ENCODE data around the gene SLC16A9.

SLC16A9 gene

DNA sequence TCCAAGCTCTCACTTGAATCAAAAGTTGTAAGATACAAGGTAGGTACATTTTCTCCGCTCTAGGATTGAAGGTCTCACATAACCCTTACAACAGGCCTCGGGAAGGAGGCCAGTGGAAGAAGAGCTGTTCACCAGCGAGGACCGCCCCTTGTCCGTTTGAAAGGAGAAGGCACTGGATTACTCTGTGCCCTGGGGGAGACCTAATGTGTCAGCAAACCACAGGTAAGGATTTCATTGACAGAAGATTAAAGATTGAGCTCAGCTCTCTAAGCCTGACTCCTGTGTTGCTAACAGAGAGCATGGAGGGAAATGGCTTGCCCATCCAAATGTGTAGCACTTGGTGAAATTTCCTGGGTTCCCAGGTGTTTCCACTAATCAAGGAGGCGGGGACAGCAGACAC lies 81.2 kb downstream of the SLC16A9 start:
- no peak for TF ChIP-seq CTCF (IDR thresholded peaks at IDR 0.05; ENCODE audit: borderline replicate concordance, insufficient read depth, low read depth, low read length)
- no peak overlapping the region for H3K4me3 ChIP-seq (ENCODE audit: low read depth, low read length)

GRCh38 chr10:59627366-59628018 lies 82.2 kb downstream of the SLC16A9 start:
- no peak for TF ChIP-seq CTCF (IDR thresholded peaks at IDR 0.05; ENCODE audit: borderline replicate concordance, insufficient read depth, low read depth, low read length)
- H3K4me3 ChIP-seq (ENCODE audit: low read depth, low read length), result no peak overlapping the region

DNA sequence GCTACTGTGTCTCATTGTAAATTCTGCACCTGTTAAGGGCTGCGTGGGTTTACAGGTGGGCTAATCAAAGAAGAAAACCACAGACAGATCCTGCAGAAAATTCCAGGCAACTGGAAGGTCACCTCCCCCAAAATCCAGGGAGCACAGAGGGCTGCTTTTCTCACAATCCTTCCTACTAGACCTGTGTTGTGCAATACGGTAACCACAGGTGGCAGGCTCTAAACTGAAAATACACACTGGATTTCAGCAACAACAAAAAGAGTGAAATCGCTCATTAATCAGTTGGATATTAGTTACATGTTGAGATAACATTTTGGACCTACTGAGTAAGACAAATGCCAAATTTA lies 83.2 kb downstream of the SLC16A9 start:
- H3K4me3 ChIP-seq (ENCODE audit: low read depth, low read length), result no peak overlapping the region
- TF ChIP-seq CTCF (IDR thresholded peaks at IDR 0.05; ENCODE audit: borderline replicate concordance, insufficient read depth, low read depth, low read length), result no peak

DNA sequence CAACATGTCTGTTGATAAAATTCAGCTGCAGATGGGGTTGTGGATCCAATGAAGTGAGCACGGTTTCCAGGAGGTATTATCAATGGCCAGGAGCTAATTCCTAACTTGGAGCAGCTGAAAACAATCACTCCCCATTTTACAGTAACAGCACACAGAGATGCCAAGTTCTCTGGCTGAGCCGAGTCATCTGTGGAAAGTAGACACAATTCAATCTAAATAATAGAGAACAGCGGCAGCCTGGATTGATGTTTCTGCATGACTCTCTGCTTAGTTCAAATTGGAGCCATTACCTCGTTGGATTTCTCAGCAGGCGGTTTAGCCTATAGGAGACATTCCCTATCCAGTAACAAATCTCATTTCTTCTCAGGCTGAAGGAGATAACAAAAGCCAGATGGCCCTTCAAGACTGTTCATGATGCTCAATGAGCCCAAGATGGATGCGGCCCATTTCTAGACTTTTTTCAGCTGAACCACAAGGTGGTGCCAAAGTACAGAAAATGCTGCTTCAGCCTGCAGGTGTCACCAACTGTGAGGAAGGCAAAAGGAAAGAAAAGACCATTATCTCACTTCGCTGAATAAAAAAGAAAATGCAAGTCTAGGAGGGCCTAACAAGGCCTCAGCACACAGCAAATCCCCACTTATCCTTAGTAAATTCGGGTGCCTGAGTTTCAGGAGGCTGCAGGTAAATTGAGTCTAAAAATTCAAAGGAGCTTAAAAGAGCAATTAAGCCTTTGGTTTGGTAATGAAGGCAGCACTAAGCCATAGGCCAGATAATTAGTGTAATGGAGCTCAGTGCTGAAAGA lies 83.7 kb downstream of the SLC16A9 start:
- H3K4me3 ChIP-seq (ENCODE audit: low read depth, low read length), result no peak overlapping the region
- TF ChIP-seq CTCF (IDR thresholded peaks at IDR 0.05; ENCODE audit: borderline replicate concordance, insufficient read depth, low read depth, low read length), result peak; percentile 45; the same call in 1 of the 2 replicates

- no peak overlapping the region for H3K4me3 ChIP-seq (ENCODE audit: low read depth, low read length)
- no peak for TF ChIP-seq CTCF (IDR thresholded peaks at IDR 0.05; ENCODE audit: borderline replicate concordance, insufficient read depth, low read depth, low read length)
These were observed 84.7 kb downstream of the SLC16A9 start for GRCh38 chr10:59624951-59625350.

DNA sequence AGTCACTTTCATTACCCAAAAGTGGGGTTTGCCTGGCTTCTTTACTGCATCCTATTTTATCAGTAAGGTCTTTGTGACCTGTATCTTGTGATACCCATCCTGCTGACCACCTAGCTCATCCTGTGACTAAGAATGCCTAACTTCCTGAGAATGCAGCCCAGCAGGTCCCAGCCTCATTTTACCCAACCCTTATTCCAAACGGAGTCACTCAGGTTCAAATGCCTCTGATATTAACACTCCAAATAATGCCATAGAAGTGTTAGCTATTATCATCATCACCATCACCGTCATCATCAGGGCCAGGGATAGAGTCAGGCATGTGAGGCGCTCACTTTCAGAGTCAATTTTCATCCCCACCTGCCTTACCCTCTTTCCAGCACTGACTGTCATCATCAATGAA lies 85.5 kb downstream of the SLC16A9 start:
- H3K4me3 ChIP-seq (ENCODE audit: low read depth, low read length), result no peak overlapping the region
- TF ChIP-seq CTCF (IDR thresholded peaks at IDR 0.05; ENCODE audit: borderline replicate concordance, insufficient read depth, low read depth, low read length), result no peak
